ENCODE data around the gene CHD3. TPM values are rescaled to one million over a fixed set of nuclear protein-coding genes. Genes with fewer than 3 reads are reported as not detected.

The CHD3 gene
- polyA plus RNA-seq, 1 donor from 2014 or later, result 115 TPM

DNA sequence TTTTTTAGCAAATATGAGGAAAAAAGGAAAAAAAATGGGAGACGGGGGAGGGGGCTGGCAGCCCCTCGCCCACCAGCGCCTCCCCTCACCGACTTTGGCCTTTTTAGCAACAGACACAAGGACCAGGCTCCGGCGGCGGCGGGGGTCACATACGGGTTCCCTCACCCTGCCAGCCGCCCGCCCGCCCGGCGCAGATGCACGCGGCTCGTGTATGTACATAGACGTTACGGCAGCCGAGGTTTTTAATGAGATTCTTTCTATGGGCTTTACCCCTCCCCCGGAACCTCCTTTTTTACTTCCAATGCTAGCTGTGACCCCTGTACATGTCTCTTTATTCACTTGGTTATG is 34.9 kb upstream of the CHD3 start (continued):
- no peak for TF ChIP-seq EZH2 (IDR thresholded peaks at IDR 0.05; ENCODE audit: borderline replicate concordance, insufficient read depth, low read length, poor library complexity, severe bottlenecking)

DNA sequence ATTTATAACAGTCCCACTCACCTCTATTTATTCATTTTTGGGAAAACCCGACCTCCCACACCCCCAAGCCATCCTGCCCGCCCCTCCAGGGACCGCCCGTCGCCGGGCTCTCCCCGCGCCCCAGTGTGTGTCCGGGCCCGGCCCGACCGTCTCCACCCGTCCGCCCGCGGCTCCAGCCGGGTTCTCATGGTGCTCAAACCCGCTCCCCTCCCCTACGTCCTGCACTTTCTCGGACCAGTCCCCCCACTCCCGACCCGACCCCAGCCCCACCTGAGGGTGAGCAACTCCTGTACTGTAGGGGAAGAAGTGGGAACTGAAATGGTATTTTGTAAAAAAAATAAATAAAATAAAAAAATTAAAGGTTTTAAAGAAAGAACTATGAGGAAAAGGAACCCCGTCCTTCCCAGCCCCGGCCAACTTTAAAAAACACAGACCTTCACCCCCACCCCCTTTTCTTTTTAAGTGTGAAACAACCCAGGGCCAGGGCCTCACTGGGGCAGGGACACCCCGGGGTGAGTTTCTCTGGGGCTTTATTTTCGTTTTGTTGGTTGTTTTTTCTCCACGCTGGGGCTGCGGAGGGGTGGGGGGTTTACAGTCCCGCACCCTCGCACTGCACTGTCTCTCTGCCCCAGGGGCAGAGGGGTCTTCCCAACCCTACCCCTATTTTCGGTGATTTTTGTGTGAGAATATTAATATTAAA is 34.4 kb upstream of the CHD3 start:
- H3K79me2 ChIP-seq (replicated peaks; ENCODE audit: insufficient read depth, low read length), result peaks cover 7% of the 10 kb centered on the region
- no peaks in the 10 kb centered on the region for H3K27me3 ChIP-seq (ENCODE audit: insufficient read depth, low read depth, low read length)
- H3K9me3 ChIP-seq (ENCODE audit: low read length), result no peaks in the 10 kb centered on the region
- TF ChIP-seq, protein P1, sequence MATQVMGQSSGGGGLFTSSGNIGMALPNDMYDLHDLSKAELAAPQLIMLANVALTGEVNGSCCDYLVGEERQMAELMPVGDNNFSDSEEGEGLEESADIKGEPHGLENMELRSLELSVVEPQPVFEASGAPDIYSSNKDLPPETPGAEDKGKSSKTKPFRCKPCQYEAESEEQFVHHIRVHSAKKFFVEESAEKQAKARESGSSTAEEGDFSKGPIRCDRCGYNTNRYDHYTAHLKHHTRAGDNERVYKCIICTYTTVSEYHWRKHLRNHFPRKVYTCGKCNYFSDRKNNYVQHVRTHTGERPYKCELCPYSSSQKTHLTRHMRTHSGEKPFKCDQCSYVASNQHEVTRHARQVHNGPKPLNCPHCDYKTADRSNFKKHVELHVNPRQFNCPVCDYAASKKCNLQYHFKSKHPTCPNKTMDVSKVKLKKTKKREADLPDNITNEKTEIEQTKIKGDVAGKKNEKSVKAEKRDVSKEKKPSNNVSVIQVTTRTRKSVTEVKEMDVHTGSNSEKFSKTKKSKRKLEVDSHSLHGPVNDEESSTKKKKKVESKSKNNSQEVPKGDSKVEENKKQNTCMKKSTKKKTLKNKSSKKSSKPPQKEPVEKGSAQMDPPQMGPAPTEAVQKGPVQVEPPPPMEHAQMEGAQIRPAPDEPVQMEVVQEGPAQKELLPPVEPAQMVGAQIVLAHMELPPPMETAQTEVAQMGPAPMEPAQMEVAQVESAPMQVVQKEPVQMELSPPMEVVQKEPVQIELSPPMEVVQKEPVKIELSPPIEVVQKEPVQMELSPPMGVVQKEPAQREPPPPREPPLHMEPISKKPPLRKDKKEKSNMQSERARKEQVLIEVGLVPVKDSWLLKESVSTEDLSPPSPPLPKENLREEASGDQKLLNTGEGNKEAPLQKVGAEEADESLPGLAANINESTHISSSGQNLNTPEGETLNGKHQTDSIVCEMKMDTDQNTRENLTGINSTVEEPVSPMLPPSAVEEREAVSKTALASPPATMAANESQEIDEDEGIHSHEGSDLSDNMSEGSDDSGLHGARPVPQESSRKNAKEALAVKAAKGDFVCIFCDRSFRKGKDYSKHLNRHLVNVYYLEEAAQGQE (IDR thresholded peaks at IDR 0.05; ENCODE audit: borderline replicate concordance), result no peak
- TF ChIP-seq MXI1 (conservative IDR thresholded peaks at IDR 0.05; ENCODE audit: poor library complexity, severe bottlenecking) (no peak), TAF1 (IDR thresholded peaks at IDR 0.05; ENCODE audit: low read depth) (no peak), SMC3 (conservative IDR thresholded peaks at IDR 0.05; ENCODE audit: poor library complexity) (no peak), POLR2AphosphoS5 (IDR thresholded peaks at IDR 0.05) (no peak), EZH2 (IDR thresholded peaks at IDR 0.05; ENCODE audit: borderline replicate concordance, insufficient read depth, low read length, poor library complexity, severe bottlenecking) (no peak), EP300 (conservative IDR thresholded peaks at IDR 0.05; ENCODE audit: poor library complexity, severe bottlenecking) (no peak), RAD21 (conservative IDR thresholded peaks at IDR 0.05) (no peak)
- TF ChIP-seq, protein P2, sequence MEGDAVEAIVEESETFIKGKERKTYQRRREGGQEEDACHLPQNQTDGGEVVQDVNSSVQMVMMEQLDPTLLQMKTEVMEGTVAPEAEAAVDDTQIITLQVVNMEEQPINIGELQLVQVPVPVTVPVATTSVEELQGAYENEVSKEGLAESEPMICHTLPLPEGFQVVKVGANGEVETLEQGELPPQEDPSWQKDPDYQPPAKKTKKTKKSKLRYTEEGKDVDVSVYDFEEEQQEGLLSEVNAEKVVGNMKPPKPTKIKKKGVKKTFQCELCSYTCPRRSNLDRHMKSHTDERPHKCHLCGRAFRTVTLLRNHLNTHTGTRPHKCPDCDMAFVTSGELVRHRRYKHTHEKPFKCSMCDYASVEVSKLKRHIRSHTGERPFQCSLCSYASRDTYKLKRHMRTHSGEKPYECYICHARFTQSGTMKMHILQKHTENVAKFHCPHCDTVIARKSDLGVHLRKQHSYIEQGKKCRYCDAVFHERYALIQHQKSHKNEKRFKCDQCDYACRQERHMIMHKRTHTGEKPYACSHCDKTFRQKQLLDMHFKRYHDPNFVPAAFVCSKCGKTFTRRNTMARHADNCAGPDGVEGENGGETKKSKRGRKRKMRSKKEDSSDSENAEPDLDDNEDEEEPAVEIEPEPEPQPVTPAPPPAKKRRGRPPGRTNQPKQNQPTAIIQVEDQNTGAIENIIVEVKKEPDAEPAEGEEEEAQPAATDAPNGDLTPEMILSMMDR (IDR thresholded peaks at IDR 0.05; ENCODE audit: poor library complexity, severe bottlenecking), result no peak
- H3K27ac ChIP-seq (ENCODE audit: low read length), result no peak overlapping the region
- no peaks in the 10 kb centered on the region for H3K9me2 ChIP-seq (ENCODE audit: insufficient read depth, low read length)
- no peak overlapping the region for H2AFZ ChIP-seq (ENCODE audit: low read depth, low read length)
- H3K9ac ChIP-seq (ENCODE audit: low read length), result peak overlapping the region; percentile 92
- no peak overlapping the region for H3K4me2 ChIP-seq (ENCODE audit: low read length)
- H3K4me3 ChIP-seq (ENCODE audit: low read length), result no peak overlapping the region
- peaks cover 30% of the 10 kb centered on the region for H4K20me1 ChIP-seq (ENCODE audit: insufficient read depth)
- peaks cover 8% of the 10 kb centered on the region for H3K36me3 ChIP-seq (ENCODE audit: insufficient read depth, low read length)
- H3F3A ChIP-seq (ENCODE audit: insufficient read depth, low read length, poor library complexity, severe bottlenecking), result peaks cover 24% of the 10 kb centered on the region

DNA sequence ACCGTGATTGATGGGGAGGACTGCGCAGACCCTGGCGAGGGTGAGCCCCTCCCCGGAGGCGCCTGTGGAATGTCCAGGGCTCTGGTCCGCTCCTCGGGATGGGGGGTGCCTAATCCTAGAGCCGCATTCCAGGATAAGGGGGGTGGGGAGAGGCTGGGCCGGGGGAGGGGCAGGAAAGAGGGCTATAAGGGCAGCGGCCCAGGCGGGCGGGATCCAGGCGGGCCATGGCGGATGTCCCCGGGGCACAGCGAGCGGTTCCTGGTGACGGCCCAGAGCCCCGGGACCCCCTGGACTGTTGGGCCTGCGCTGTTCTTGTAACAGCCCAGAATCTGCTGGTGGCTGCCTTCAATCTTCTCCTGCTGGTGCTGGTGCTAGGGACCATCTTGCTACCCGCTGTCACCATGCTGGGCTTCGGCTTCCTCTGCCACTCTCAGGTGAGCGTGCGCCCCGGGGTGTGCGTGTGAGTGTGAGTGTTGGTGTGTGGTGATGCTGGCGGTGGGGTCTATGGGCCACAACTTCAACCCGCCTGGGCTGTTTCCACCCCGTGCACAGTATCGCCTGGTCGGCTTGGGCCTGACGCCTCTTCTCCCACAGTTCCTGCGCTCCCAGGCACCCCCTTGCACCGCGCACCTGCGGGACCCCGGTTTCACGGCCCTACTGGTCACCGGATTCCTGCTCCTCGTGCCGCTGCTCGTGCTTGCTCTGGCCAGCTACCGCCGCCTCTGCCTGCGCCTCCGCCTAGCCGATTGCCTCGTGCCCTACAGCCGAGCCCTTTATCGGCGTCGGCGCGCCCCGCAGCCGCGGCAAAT is 33.5 kb upstream of the CHD3 start, which contains the start of gene TMEM88:
TSS of gene TMEM88 (plus strand) at position 216 of the 809 bp plus-strand sequence. CDS start at position 225, 9 bp downstream.
- Histone ChIP-seq H3K9ac (ENCODE audit: low read length) (peak within 1 kb of the TSS; percentile 92), H3K36me3 (ENCODE audit: insufficient read depth, low read length) (peaks cover 8% of the 10 kb centered on the region), H3K9me2 (ENCODE audit: insufficient read depth, low read length) (no peaks in the 10 kb centered on the region), H3K4me2 (ENCODE audit: low read length) (no peak within 1 kb of the TSS), H3K4me3 (ENCODE audit: low read length) (peak within 1 kb of the TSS; percentile 19), H3K9me3 (ENCODE audit: low read length) (no peaks in the 10 kb centered on the region), H3F3A (ENCODE audit: insufficient read depth, low read length, poor library complexity, severe bottlenecking) (peaks cover 18% of the 10 kb centered on the region), H3K27me3 (ENCODE audit: insufficient read depth, low read depth, low read length) (no peaks in the 10 kb centered on the region), H4K20me1 (ENCODE audit: insufficient read depth) (peaks cover 22% of the 10 kb centered on the region), H3K79me2 (replicated peaks; ENCODE audit: insufficient read depth, low read length) (peaks cover 15% of the 10 kb centered on the region), H3K27ac (ENCODE audit: low read length) (no peak within 1 kb of the TSS), H2AFZ (ENCODE audit: low read depth, low read length) (no peak within 1 kb of the TSS)
- TF ChIP-seq, protein P2 (IDR thresholded peaks at IDR 0.05; ENCODE audit: poor library complexity, severe bottlenecking), result no peak
- TF ChIP-seq MXI1 (conservative IDR thresholded peaks at IDR 0.05; ENCODE audit: poor library complexity, severe bottlenecking), result no peak
- no peak for TF ChIP-seq EZH2 (IDR thresholded peaks at IDR 0.05; ENCODE audit: borderline replicate concordance, insufficient read depth, low read length, poor library complexity, severe bottlenecking)
- peak; percentile 34 for TF ChIP-seq POLR2AphosphoS5 (IDR thresholded peaks at IDR 0.05)
